HL-60 (cell line): ENCODE results near the gene TMEM225.

Experiments
- CTCF ChIP-seq: IDR thresholded peaks from one replicate; pipeline ENCODE4 v1.5.1; 2011; ENCODE audit warnings: low read length, control low read depth, inconsistent platforms; ENCODE audit not compliant: insufficient read depth
- POLR2AphosphoS5 ChIP-seq: IDR thresholded peaks from 2 replicates; pipeline ENCODE4 v1.6.1; 2012; ENCODE audit warnings: low read depth

- TF ChIP-seq CTCF = no peak
- TF ChIP-seq POLR2AphosphoS5 = no peak
Observed at GRCh38 chr11:123852321-123852720, 33.1 kb downstream of the TMEM225 start.
